ENCODE results near the gene RAB26. TPM values are rescaled to one million over a fixed set of nuclear protein-coding genes. Genes with fewer than 3 reads are reported as not detected.

RAB26 gene
- total RNA-seq, 1 donor from 2014 or later = not detected

DNA sequence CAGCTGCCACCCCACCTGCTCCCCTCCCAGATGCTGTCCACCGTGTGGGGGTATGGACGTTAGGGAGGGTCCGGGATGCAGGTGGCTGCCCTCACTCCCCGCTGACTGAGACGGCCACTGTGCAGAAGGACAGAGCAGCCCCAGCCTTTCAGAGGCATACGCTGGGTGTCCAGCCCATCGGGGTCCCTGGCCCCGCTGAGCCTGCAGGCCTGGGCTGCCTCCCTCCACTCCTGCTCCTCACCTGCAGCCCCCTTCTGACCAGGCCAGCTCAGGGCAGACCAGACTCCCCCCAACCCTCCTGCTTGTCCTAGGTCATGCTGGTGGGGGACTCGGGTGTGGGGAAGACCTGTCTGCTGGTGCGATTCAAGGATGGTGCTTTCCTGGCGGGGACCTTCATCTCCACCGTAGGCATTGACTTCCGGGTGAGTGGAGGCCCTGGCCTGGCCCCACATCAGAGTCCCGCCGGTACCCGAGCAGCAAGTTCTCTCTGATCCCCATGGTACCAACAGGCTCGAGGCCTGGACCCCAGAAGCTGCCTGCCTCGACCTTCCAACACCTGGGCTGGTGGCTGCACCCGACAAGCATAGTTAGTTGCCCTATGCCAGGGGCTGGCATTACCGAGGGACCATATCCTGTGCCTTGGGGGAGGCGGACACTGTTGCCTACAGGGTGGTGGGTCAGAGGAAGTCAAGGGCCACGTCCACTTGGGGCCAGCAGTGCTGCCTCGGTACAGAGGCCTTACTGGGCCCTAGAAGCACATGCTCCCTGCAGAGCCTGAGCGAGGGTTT, 1.4 kb downstream of the RAB26 start:
- intact Hi-C loops (cut with DNase I) = loop anchor here (10.0 kb wide), 1 partner anchor 285 kb away; no protein-coding TSS in a partner anchor
- TF ChIP-seq CTCF (IDR thresholded peaks at IDR 0.05) = no peak
- peaks cover 0 to 6% of the 10 kb centered on the region in 2 donors for H3K36me3 ChIP-seq

DNA sequence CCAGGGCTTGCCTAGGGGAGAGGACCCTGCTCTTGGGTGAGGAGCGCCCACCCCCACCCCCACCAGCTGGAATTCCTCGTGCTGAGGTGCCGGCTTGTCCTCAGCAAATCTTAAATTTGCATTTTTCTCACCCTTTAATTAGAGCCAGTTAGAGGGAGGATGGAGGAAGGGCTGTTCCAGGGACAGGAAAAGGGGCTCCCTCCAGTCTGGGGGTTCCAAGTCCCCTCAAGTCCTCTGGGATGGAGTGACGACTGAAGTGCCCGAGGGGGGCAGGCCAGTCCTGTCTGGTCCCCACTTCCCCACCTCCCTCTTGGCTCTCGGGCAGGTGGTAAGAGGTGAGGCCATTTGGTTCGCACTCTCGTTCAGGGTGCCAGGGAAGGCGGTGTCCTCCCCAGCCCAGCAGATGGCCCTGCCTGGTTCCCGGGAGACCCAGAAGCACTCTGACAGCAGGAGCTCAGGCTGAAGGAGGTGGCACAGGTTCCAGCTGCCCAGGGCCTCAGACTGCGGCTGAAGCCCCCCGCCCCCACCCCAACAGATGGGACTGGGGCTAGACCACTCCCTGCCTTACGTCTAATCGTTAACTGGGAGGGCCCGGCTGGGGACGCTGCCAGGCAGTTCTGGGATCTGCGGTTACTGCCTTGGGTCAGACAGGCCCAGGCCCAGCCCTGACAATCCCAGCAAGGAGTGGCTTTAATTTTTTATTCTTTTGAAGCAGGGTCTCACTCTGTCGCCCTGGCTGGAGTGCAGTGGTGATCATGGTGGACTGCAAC, 2.2 kb downstream of the RAB26 start:
- no peaks in the 10 kb centered on the region for H3K27me3 ChIP-seq
- intact Hi-C loops (cut with DNase I) = loop anchor here (10.0 kb wide), 1 partner anchor 286 kb away; no protein-coding TSS in a partner anchor
- H3K4me1 ChIP-seq = peaks cover 23 to 51% of the 10 kb centered on the region in 2 donors

More for the DNA sequence above, 1.4 kb downstream of the RAB26 start:
- H3K9me3 ChIP-seq = no peaks in the 10 kb centered on the region
- DNase-seq (ENCODE audit: low spot score in 2 of 2) = no peak
- no peak overlapping the region for H3K4me3 ChIP-seq
- H3K27me3 ChIP-seq = no peaks in the 10 kb centered on the region
- peaks cover 23 to 51% of the 10 kb centered on the region in 2 donors for H3K4me1 ChIP-seq
- H3K27ac ChIP-seq = no peak overlapping the region

GRCh38 chr16:2151188-2152091, 3.0 kb downstream of the RAB26 start:
- Histone ChIP-seq H3K36me3 (peaks cover 0 to 6% of the 10 kb centered on the region in 2 donors), H3K27me3 (no peaks in the 10 kb centered on the region), H3K4me1 (peaks cover 24 to 54% of the 10 kb centered on the region in 2 donors), H3K9me3 (no peaks in the 10 kb centered on the region), H3K27ac (no peak overlapping the region), H3K4me3 (no peak overlapping the region)
- intact Hi-C loops (cut with DNase I) = loop anchor here (10.0 kb wide), 1 partner anchor 287 kb away; no protein-coding TSS in a partner anchor
- DNase-seq (ENCODE audit: low spot score in 2 of 2) = no peak
- no peak for TF ChIP-seq CTCF (IDR thresholded peaks at IDR 0.05)

More for the DNA sequence above, 2.2 kb downstream of the RAB26 start:
- DNase-seq (ENCODE audit: low spot score in 2 of 2) = no peak
- H3K9me3 ChIP-seq = no peaks in the 10 kb centered on the region
- H3K27ac ChIP-seq = no peak overlapping the region
- TF ChIP-seq CTCF (IDR thresholded peaks at IDR 0.05) = no peak
- H3K4me3 ChIP-seq = no peak overlapping the region
- H3K36me3 ChIP-seq = peaks cover 0 to 6% of the 10 kb centered on the region in 2 donors

GRCh38 chr16:2152695-2153506, 4.5 kb downstream of the RAB26 start:
- Histone ChIP-seq H3K4me1 (peaks cover 31 to 61% of the 10 kb centered on the region in 2 donors), H3K27me3 (no peaks in the 10 kb centered on the region), H3K36me3 (peaks cover 0 to 6% of the 10 kb centered on the region in 2 donors), H3K4me3 (peak overlapping the region; percentile 78 to 80), H3K27ac (peak overlapping the region; percentile 35 to 47), H3K9me3 (no peaks in the 10 kb centered on the region)
- intact Hi-C loops (cut with DNase I) = loop anchor here (10.0 kb wide), 1 partner anchor 288 kb away; no protein-coding TSS in a partner anchor
- TF ChIP-seq CTCF (IDR thresholded peaks at IDR 0.05) = no peak
- no peak for DNase-seq (ENCODE audit: low spot score in 2 of 2)
